ENCODE measurements around the gene USP9Y.
"Not testable (repeated sequence)": the region's sequence is repeated elsewhere in the genome, so short reads cannot be mapped to it uniquely, and the experiment has no call there.

USP9Y gene, protein sequence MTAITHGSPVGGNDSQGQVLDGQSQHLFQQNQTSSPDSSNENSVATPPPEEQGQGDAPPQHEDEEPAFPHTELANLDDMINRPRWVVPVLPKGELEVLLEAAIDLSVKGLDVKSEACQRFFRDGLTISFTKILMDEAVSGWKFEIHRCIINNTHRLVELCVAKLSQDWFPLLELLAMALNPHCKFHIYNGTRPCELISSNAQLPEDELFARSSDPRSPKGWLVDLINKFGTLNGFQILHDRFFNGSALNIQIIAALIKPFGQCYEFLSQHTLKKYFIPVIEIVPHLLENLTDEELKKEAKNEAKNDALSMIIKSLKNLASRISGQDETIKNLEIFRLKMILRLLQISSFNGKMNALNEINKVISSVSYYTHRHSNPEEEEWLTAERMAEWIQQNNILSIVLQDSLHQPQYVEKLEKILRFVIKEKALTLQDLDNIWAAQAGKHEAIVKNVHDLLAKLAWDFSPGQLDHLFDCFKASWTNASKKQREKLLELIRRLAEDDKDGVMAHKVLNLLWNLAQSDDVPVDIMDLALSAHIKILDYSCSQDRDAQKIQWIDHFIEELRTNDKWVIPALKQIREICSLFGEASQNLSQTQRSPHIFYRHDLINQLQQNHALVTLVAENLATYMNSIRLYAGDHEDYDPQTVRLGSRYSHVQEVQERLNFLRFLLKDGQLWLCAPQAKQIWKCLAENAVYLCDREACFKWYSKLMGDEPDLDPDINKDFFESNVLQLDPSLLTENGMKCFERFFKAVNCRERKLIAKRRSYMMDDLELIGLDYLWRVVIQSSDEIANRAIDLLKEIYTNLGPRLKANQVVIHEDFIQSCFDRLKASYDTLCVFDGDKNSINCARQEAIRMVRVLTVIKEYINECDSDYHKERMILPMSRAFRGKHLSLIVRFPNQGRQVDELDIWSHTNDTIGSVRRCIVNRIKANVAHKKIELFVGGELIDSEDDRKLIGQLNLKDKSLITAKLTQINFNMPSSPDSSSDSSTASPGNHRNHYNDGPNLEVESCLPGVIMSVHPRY (N-terminal part only)

GRCh38 chrY:12701181-12701695, at the start of gene USP9Y:
Gene USP9Y (plus strand): TSS chrY:12701231. CDS start chrY:12709448, 8,217 bp downstream.
- Histone ChIP-seq H3K9me3 (ENCODE audit: control insufficient read depth, insufficient read depth, low read length) (no peaks in the 10 kb centered on the region), H3K4me3 (ENCODE audit: low read depth, low read length) (no peak within 1 kb of the TSS), H3K9ac (ENCODE audit: low read depth, low read length) (no peak within 1 kb of the TSS), H3K4me1 (ENCODE audit: control insufficient read depth, insufficient read depth, low read length) (no peaks in the 10 kb centered on the region), H3K36me3 (ENCODE audit: control insufficient read depth, insufficient read depth, low read length) (no peaks in the 10 kb centered on the region), H3K27me3 (ENCODE audit: control insufficient read depth, insufficient read depth, low read length) (no peaks in the 10 kb centered on the region)

DNA sequence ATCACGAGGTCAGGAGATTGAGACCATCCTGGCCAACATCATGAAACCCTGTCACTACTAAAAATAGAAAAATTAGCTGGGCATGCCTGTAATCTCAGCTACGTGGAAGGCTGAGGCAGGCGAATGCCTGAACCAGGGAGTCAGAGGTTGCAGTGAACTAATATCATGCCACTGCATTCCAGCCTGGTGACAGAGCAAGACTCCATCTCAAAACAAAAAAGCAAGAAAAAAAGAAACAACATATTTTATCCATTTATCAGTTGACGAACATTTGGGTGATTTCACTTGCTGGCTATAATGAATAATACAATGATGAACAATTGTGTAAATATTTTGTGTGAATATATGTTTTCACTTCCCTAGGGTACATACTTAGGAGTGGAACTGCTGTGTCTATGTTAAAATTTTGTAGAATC, 49.4 kb upstream of the USP9Y start:
- Histone ChIP-seq H3K4me3 (ENCODE audit: low read depth, low read length) (no peak overlapping the region), H3K9ac (ENCODE audit: low read depth, low read length) (no peak overlapping the region), H3K4me1 (ENCODE audit: control insufficient read depth, insufficient read depth, low read length) (no peaks in the 10 kb centered on the region), H3K27me3 (ENCODE audit: control insufficient read depth, insufficient read depth, low read length) (no peaks in the 10 kb centered on the region), H3K9me3 (ENCODE audit: control insufficient read depth, insufficient read depth, low read length) (no peaks in the 10 kb centered on the region), H3K36me3 (ENCODE audit: control insufficient read depth, insufficient read depth, low read length) (no peaks in the 10 kb centered on the region)

DNA sequence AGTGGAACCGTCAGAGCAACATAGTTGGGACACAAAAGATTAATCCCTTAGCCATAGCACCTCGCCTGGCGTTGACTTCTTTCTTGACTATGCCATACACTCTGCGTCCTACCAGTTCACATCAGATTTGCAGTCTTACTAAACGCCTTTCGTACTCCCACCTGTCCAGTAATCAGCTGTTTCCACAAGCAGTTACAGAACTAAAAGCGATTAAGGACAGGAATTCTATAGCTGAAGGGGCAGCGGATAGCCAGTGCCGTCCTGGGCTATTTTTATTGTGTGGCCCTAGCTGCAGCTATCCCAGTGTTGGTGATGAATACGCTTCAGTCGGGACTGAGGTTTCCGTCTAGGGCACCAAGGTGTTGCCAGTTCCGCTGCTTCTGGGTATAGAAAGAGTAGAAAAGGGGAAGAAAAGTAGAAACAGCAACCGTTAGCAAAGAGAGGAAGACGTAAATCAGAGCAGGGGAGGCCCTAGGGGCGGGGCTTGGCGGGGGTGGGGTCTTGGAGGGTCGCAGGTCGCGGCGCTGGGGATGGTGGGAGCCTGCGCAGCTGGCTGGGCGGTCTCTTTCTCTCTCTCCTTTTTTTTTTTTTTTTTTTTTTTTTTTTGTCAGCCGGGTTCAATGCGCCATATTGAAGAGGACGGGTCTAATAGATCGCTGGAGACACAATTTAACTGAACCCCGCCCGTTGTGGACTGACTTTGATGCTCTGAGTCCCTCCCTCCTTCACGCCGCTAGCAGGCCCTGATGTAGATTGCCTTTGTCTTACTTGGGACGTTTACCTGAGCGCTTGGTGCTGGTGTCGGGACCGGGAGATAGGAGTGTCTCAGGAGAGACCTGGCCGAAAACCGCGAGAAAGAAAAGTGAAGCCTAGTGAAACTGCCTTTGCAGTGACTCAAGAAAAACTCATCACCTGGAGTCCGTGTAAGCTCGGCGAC, 39.0 kb upstream of the USP9Y start:
- H3K4me3 ChIP-seq (ENCODE audit: low read depth, low read length), result no peak overlapping the region
- H3K9me3 ChIP-seq (ENCODE audit: control insufficient read depth, insufficient read depth, low read length), result no peaks in the 10 kb centered on the region
- no peak overlapping the region for H3K9ac ChIP-seq (ENCODE audit: low read depth, low read length)
- H3K27me3 ChIP-seq (ENCODE audit: control insufficient read depth, insufficient read depth, low read length), result no peaks in the 10 kb centered on the region
- no peaks in the 10 kb centered on the region for H3K36me3 ChIP-seq (ENCODE audit: control insufficient read depth, insufficient read depth, low read length)
- no peaks in the 10 kb centered on the region for H3K4me1 ChIP-seq (ENCODE audit: control insufficient read depth, insufficient read depth, low read length)

GRCh38 chrY:12662745-12663591, 38.1 kb upstream of the USP9Y start:
- H3K9ac ChIP-seq (ENCODE audit: low read depth, low read length), result no peak overlapping the region

DNA sequence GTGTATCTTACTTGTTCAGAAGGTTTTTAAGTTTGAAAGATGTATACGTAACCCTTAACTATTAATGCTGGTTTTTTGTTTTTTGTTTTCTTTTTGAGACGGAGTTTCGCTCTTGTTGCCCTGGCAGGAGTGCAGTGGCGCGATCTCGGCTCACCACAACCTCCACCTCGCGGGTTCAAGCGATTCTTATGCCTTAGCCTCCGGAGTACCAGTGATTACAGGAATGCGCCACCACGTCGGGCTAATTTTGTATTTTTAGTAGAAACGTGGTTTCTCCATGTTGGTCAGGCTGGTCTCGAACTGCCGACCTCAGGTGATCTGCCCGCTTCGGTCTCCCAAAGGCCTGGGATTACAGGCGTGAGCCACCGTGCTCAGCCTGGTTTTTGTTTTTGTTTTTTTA, 37.2 kb upstream of the USP9Y start:
- not testable (repeated sequence) for H3K9me3 ChIP-seq (ENCODE audit: control insufficient read depth, insufficient read depth, low read length); H3K36me3 ChIP-seq (ENCODE audit: control insufficient read depth, insufficient read depth, low read length); H3K4me3 ChIP-seq (ENCODE audit: low read depth, low read length); H3K4me1 ChIP-seq (ENCODE audit: control insufficient read depth, insufficient read depth, low read length); H3K9ac ChIP-seq (ENCODE audit: low read depth, low read length); H3K27me3 ChIP-seq (ENCODE audit: control insufficient read depth, insufficient read depth, low read length)

More at GRCh38 chrY:12662745-12663591, 38.1 kb upstream of the USP9Y start:
- H3K4me1 ChIP-seq (ENCODE audit: control insufficient read depth, insufficient read depth, low read length), result no peaks in the 10 kb centered on the region
- no peaks in the 10 kb centered on the region for H3K9me3 ChIP-seq (ENCODE audit: control insufficient read depth, insufficient read depth, low read length)
- H3K27me3 ChIP-seq (ENCODE audit: control insufficient read depth, insufficient read depth, low read length), result no peaks in the 10 kb centered on the region
- H3K4me3 ChIP-seq (ENCODE audit: low read depth, low read length), result no peak overlapping the region
- H3K36me3 ChIP-seq (ENCODE audit: control insufficient read depth, insufficient read depth, low read length), result no peaks in the 10 kb centered on the region

DNA sequence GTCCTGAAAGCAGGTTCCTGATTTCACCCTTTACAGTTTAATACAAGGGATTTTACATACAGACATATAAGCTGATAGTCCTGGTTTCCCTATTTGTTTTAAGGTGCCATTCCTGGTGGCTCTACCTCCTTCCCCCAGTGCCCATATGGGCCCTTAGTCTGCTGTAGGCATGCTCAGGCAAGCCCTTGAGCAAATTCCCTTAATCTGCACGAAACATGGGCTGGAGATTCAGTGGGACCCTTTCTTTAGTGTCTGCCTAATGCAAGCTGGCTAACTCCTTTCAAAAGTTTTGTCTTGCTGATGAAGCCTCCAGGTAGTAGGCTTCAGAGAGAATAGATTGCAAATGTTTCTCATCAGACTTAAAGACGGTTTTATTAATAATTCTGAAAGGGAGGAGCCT, 22.9 kb upstream of the USP9Y start:
- Histone ChIP-seq H3K9ac (ENCODE audit: low read depth, low read length) (no peak overlapping the region), H3K9me3 (ENCODE audit: control insufficient read depth, insufficient read depth, low read length) (no peaks in the 10 kb centered on the region), H3K27me3 (ENCODE audit: control insufficient read depth, insufficient read depth, low read length) (no peaks in the 10 kb centered on the region), H3K36me3 (ENCODE audit: control insufficient read depth, insufficient read depth, low read length) (no peaks in the 10 kb centered on the region), H3K4me3 (ENCODE audit: low read depth, low read length) (no peak overlapping the region), H3K4me1 (ENCODE audit: control insufficient read depth, insufficient read depth, low read length) (no peaks in the 10 kb centered on the region)

DNA sequence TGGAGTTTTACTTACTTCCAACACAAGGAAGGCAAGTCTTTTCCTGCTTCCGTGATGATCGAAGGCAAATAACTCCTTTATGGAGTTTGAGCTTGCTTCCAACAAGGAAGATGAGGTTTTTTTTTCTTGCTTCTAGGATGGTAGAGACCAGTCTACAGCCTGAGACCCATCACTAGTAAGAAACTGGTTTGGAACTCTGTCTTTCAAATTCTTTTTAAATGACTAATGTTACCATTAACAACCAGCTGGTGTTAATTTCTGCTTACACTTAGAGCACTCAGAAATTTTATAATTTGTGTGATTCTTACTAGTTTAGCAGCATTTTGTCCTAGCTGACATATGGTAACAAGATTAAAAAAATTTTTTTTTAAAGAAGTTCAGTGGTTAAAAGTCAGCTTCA, 19.5 kb upstream of the USP9Y start:
- H3K4me1 ChIP-seq (ENCODE audit: control insufficient read depth, insufficient read depth, low read length), result no peaks in the 10 kb centered on the region
- no peak overlapping the region for H3K4me3 ChIP-seq (ENCODE audit: low read depth, low read length)
- H3K9ac ChIP-seq (ENCODE audit: low read depth, low read length), result no peak overlapping the region
- no peaks in the 10 kb centered on the region for H3K9me3 ChIP-seq (ENCODE audit: control insufficient read depth, insufficient read depth, low read length)
- no peaks in the 10 kb centered on the region for H3K36me3 ChIP-seq (ENCODE audit: control insufficient read depth, insufficient read depth, low read length)
- no peaks in the 10 kb centered on the region for H3K27me3 ChIP-seq (ENCODE audit: control insufficient read depth, insufficient read depth, low read length)

DNA sequence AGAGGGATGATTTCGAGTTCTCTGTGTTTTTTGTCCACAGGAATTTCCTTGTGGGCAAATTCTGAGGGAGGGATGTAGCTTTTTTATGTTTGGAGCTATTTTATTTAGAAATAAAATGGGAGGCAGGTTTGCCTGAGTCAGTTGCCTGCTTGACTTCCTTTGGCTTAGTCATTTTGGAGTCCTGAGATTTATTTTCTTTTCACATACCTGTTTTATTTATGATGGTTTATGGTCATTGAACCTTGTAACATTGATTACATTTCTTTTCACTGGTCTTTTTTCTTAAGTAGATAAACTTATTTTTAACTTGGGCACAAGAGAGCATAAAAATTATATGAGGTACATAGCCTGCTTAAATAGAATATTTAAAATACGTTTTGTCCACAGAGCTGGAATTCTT, 12.7 kb upstream of the USP9Y start:
- Histone ChIP-seq H3K9ac (ENCODE audit: low read depth, low read length) (no peak overlapping the region), H3K9me3 (ENCODE audit: control insufficient read depth, insufficient read depth, low read length) (no peaks in the 10 kb centered on the region), H3K4me3 (ENCODE audit: low read depth, low read length) (no peak overlapping the region), H3K4me1 (ENCODE audit: control insufficient read depth, insufficient read depth, low read length) (no peaks in the 10 kb centered on the region), H3K36me3 (ENCODE audit: control insufficient read depth, insufficient read depth, low read length) (no peaks in the 10 kb centered on the region), H3K27me3 (ENCODE audit: control insufficient read depth, insufficient read depth, low read length) (no peaks in the 10 kb centered on the region)

- H3K36me3 ChIP-seq (ENCODE audit: control insufficient read depth, insufficient read depth, low read length), result no peaks in the 10 kb centered on the region
- no peak overlapping the region for H3K9ac ChIP-seq (ENCODE audit: low read depth, low read length)
- H3K27me3 ChIP-seq (ENCODE audit: control insufficient read depth, insufficient read depth, low read length), result no peaks in the 10 kb centered on the region
- H3K4me3 ChIP-seq (ENCODE audit: low read depth, low read length), result no peak overlapping the region
- no peaks in the 10 kb centered on the region for H3K9me3 ChIP-seq (ENCODE audit: control insufficient read depth, insufficient read depth, low read length)
- no peaks in the 10 kb centered on the region for H3K4me1 ChIP-seq (ENCODE audit: control insufficient read depth, insufficient read depth, low read length)
These were observed 944 bp upstream of the USP9Y start for GRCh38 chrY:12700087-12700486.

DNA sequence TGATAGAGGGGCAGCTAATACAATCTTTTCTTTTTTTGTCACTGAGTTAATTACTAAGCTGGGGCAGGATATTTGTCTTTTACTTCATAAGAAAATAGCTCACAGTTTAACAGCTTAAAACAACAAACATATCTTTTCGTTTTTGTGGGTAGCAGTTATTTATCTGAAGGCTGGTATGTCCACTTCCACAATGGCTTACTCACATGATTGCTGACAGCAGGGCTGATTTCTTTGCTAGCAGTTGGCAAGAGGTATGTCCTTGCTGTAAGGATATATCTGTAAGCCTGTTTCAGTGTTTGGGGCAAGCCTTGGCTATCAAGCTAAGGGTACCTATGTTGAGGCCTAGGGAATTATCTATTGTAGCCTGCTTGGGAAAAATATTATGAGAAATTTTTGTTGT, 1.1 kb downstream of the USP9Y start:
- no peaks in the 10 kb centered on the region for H3K27me3 ChIP-seq (ENCODE audit: control insufficient read depth, insufficient read depth, low read length)
- H3K9me3 ChIP-seq (ENCODE audit: control insufficient read depth, insufficient read depth, low read length), result no peaks in the 10 kb centered on the region
- H3K4me1 ChIP-seq (ENCODE audit: control insufficient read depth, insufficient read depth, low read length), result no peaks in the 10 kb centered on the region
- no peak overlapping the region for H3K9ac ChIP-seq (ENCODE audit: low read depth, low read length)
- H3K36me3 ChIP-seq (ENCODE audit: control insufficient read depth, insufficient read depth, low read length), result no peaks in the 10 kb centered on the region
- no peak overlapping the region for H3K4me3 ChIP-seq (ENCODE audit: low read depth, low read length)

Measured in iPS-15b (cell line).